Type B pancreatic cell (in vitro differentiated cells): Measurements from ENCODE around the gene TAPBPL. TPM values are rescaled to one million over a fixed set of nuclear protein-coding genes. Genes with fewer than 3 reads are reported as not detected.

Experiments used
- DNase-seq: peaks from one replicate; pipeline ENCODE4 v3.0.0; 2021; ENCODE audit warnings: mixed read lengths; ENCODE audit not compliant: unreplicated experiment; ENCODE audit errors: extremely low spot score
- H3K27ac Mint-ChIP-seq: 2 replicates; pipeline ENCODE4 v1.8.0; 2021; ENCODE audit warnings: mild to moderate bottlenecking, mixed read lengths
- H3K27me3 Mint-ChIP-seq: 2 replicates; pipeline ENCODE4 v1.8.0; 2021; ENCODE audit warnings: mixed read lengths
- H3K36me3 Mint-ChIP-seq: 2 replicates; pipeline ENCODE4 v1.8.0; 2021; ENCODE audit warnings: mixed read lengths
- H3K4me1 Mint-ChIP-seq: one replicate; pipeline ENCODE4 v1.8.0; 2021; ENCODE audit warnings: mixed read lengths; ENCODE audit not compliant: unreplicated experiment
- H3K4me3 Mint-ChIP-seq: 2 replicates; pipeline ENCODE4 v1.8.0; 2021; ENCODE audit warnings: mild to moderate bottlenecking, mixed read lengths
- H3K9me3 Mint-ChIP-seq: 2 replicates; pipeline ENCODE4 v1.8.0; 2021; ENCODE audit warnings: mixed read lengths
- total RNA-seq: library from RNA; stranded (reverse); gene quantifications from 2 replicates; pipeline ENCODE4 v1.2.1, GENCODE V29; 2021; ENCODE audit warnings: low replicate concordance
- TF ChIP-seq, protein P1 (sequence below): fragments of 200-600 bp; sonication (generic); conservative IDR thresholded peaks from 2 replicates; pipeline ENCODE4 v1.5.0; 2021; ENCODE audit warnings: antibody characterized with exemption, mild to moderate bottlenecking

Gene TAPBPL
- total RNA-seq, 1 donor from 2014 or later: 12.4 TPM

DNA sequence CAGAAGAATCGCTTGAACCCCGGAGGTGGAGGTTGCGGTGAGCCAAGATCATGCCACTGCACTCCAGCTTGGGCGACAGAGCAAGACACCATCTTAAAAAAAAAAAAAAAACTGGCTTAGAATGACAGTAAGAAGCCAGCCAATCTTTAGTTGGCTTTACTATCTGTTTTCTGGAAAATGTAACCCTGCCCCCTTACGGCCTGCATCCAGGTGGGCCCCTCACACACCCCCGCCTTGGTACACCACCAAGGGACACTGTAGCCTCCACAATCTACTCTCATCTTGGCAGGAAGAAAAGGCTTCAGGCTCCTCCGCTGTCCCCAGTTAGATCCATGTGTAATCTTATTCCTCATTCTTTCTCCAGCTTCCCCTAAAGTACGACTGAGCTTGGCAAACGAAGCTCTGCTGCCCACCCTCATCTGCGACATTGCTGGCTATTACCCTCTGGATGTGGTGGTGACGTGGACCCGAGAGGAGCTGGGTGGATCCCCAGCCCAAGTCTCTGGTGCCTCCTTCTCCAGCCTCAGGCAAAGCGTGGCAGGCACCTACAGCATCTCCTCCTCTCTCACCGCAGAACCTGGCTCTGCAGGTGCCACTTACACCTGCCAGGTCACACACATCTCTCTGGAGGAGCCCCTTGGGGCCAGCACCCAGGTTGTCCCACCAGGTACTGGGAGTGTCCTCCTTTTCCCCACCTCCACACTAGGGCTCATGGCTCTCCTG, 6.6 kb downstream of the TAPBPL start:
- H3K4me3 Mint-ChIP-seq: no peak overlapping the region
- H3K27ac Mint-ChIP-seq: no peak overlapping the region
- H3K27me3 Mint-ChIP-seq: no peaks in the 10 kb centered on the region
- TF ChIP-seq, protein P1, sequence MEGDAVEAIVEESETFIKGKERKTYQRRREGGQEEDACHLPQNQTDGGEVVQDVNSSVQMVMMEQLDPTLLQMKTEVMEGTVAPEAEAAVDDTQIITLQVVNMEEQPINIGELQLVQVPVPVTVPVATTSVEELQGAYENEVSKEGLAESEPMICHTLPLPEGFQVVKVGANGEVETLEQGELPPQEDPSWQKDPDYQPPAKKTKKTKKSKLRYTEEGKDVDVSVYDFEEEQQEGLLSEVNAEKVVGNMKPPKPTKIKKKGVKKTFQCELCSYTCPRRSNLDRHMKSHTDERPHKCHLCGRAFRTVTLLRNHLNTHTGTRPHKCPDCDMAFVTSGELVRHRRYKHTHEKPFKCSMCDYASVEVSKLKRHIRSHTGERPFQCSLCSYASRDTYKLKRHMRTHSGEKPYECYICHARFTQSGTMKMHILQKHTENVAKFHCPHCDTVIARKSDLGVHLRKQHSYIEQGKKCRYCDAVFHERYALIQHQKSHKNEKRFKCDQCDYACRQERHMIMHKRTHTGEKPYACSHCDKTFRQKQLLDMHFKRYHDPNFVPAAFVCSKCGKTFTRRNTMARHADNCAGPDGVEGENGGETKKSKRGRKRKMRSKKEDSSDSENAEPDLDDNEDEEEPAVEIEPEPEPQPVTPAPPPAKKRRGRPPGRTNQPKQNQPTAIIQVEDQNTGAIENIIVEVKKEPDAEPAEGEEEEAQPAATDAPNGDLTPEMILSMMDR: no peak
- H3K9me3 Mint-ChIP-seq: no peaks in the 10 kb centered on the region
- no peak for DNase-seq
- no peaks in the 10 kb centered on the region for H3K4me1 Mint-ChIP-seq
- peaks cover 35% of the 10 kb centered on the region for H3K36me3 Mint-ChIP-seq

DNA sequence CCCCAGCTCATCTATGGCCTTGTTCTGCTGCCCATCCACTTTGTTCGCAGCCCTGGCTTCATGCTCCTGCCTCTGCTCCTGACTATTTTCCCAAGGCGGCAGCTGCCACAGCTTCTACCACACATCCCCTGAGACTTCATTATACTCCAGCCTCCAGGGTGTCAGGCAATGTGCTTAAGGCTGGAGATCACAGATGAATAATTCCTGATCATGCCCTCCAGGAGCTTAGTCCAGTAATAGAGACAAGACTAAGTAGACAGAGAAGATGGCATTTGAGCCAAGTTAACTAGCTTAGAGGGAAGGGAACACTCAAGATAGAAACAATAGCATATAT, 7.1 kb downstream of the TAPBPL start:
- Mint-ChIP-seq H3K4me1 (no peaks in the 10 kb centered on the region), H3K27me3 (no peaks in the 10 kb centered on the region), H3K36me3 (peaks cover 37% of the 10 kb centered on the region), H3K9me3 (no peaks in the 10 kb centered on the region), H3K27ac (no peak overlapping the region), H3K4me3 (no peak overlapping the region)
- TF ChIP-seq, protein P1: no peak
- no peak for DNase-seq

DNA sequence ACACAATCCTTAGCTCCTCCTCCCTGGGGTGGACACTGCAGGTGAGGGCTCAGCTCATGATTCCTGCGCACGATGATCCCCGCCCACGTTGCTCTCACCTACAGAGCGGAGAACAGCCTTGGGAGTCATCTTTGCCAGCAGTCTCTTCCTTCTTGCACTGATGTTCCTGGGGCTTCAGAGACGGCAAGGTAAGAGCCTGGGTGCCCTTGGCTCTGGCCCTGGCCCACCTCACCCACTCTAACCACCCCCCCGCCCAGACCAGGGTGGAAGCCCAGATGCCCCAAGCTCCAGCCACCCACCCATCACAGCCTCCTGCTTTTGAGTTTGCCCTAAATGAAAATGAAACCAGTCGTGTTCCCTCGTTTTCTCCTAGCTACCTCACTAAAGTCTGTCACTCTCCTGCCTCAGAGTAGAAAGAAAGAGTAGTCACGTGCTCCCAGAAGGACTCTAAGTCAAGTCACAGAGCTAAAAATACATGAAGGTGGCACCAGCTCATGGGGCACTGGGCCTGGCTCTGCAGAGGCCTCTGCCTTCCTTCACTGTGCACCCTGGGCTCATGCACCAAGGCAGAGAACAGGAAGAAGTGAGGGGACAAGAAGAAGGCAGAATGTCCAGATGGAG, 9.0 kb downstream of the TAPBPL start:
- Mint-ChIP-seq H3K4me3 (no peak overlapping the region), H3K36me3 (peaks cover 51% of the 10 kb centered on the region), H3K4me1 (no peaks in the 10 kb centered on the region), H3K9me3 (no peaks in the 10 kb centered on the region), H3K27me3 (no peaks in the 10 kb centered on the region), H3K27ac (peak overlapping the region; percentile 17)
- DNase-seq: no peak
- TF ChIP-seq, protein P1: no peak

DNA sequence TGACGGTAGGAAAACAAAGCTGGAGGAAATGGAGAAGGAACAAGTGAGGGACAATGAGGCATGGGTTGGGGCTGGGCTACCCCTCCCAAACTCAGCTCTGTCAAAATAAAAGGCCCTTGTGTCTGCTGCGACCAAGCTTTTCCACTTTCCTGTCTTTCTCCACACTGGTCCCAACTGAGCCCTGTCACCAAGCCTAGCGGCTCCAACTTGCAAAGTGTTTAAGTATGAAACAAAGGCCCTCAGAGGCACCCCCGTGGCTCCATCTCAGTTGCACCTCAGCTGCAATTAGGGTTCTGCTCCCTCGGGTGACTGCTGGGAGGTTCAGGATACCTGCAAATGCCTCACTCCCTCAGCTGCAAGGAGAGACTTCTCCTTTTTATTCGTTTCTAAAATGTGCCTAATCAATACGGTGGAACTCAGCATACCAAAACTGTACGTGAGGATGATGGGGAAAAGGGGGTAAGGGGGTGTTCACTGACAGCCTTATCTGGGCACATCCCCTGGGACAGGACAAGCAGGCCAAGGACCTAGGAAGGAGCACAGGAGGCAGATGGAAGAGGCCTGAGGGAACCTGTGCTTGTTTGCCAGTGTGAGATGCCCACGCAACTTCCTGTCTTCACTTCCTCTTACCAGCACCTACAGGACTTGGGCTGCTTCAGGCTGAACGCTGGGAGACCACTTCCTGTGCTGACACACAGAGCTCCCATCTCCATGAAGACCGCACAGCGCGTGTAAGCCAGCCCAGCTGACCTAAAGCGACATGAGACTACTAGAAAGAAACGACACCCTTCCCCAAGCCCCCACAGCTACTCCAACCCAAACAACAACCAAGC, 9.8 kb downstream of the TAPBPL start:
- H3K4me3 Mint-ChIP-seq: no peak overlapping the region
- peak overlapping the region; percentile 17 for H3K27ac Mint-ChIP-seq
- TF ChIP-seq, protein P1: no peak
- H3K27me3 Mint-ChIP-seq: no peaks in the 10 kb centered on the region
- peaks cover 51% of the 10 kb centered on the region for H3K36me3 Mint-ChIP-seq
- no peaks in the 10 kb centered on the region for H3K4me1 Mint-ChIP-seq
- DNase-seq: no peak
- H3K9me3 Mint-ChIP-seq: no peaks in the 10 kb centered on the region

DNA sequence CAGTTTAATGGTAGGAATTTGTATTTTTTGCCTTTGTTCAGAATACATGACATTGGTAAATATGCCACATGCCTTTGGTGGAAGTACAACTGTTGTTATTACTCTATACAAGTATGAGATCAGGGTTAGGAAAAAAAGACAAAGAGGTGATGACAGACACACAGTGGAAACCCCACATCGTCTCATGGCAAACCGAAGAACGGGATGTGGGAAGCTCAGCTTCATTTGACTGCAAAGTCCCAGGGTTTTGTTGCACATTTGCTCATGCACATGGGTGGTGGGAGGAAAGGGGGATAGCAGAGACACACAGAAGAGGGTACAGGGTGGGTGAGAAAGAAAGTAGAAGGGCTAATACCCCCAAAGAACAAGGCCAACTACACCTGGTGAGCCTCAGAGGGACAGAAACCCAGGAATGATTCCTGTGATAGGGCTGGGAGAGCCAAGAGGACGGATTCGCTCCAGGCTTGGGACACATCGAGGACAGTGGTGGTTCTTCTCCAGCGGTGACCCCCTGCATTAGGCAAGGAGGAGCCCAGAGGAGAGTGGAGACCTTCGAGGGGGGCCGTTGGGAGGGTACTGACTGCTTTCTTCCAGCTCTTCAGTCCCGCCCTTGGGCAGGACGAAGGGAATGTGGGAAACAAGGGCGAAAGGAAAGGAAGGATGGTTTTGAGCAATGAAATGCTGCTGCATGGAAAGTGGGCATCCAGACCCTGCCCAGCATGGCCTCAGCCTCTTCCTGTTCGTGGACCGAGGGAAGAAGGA, 10.6 kb downstream of the TAPBPL start:
- no peak overlapping the region for H3K4me3 Mint-ChIP-seq
- TF ChIP-seq, protein P1: no peak
- no peaks in the 10 kb centered on the region for H3K9me3 Mint-ChIP-seq
- H3K4me1 Mint-ChIP-seq: no peaks in the 10 kb centered on the region
- no peak for DNase-seq
- no peaks in the 10 kb centered on the region for H3K27me3 Mint-ChIP-seq
- no peak overlapping the region for H3K27ac Mint-ChIP-seq
- H3K36me3 Mint-ChIP-seq: peaks cover 46% of the 10 kb centered on the region
